HG02798 (cell line): ENCODE data around the gene JADE2.

ENCODE experiments used
- ATAC-seq: cut with Tn5 transposase; IDR thresholded peaks from one replicate; pipeline ENCODE4 v1.9.1; 2021; ENCODE audit warnings: mild to moderate bottlenecking; ENCODE audit not compliant: unreplicated experiment, poor library complexity

JADE2 gene

GRCh38 chr5:134527156-134527960, 1.9 kb downstream of the JADE2 start:
- ATAC-seq = peak; percentile 56

- ATAC-seq = no peak
These were observed 2.5 kb downstream of the JADE2 start for GRCh38 chr5:134527961-134528424.

GRCh38 chr5:134528556-134528955, 3.1 kb downstream of the JADE2 start:
- ATAC-seq = no peak

DNA sequence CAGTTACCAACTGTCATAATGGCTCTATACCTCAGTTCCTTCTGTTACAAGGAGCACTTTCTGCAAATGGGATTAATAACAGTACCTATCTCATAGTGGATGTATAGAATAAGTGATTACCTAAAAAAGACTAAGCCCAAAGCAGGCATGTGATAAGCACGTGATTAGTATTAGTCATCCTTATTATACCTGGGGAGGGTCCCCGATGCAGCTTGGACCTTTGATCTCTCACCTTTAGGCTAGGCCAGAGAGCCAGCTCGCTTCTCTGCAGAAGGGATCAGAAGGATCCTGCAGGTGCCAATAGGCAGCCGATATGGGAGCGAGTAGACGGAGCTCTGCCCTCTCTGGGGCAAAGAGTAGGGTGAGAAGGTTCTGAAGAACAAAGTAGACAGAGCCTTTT, 4.0 kb downstream of the JADE2 start:
- ATAC-seq = no peak

GRCh38 chr5:134530301-134531077, 5.0 kb downstream of the JADE2 start:
- no peak for ATAC-seq

- no peak for ATAC-seq
These were observed 7.8 kb downstream of the JADE2 start for GRCh38 chr5:134533115-134533815.

GRCh38 chr5:134534058-134534725, 8.7 kb downstream of the JADE2 start:
- ATAC-seq = no peak

DNA sequence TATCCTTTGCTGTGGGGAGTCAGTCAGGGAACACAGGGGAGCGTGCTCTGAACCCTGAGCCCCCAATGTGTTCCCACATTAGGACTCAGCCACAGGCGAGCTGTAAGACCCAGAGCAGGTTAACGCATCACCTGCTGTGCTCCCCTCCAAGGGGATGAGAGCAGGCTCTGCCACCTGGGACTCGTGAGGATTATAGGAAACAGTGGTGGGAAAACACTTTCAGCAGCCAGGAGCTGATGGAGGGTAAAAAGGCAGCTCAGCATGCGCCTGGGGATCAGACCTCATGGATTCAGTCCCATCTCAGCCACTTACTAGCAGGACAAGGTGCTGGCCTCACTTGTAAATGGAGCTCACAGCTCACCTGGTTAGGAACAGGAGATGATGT, 9.2 kb downstream of the JADE2 start:
- ATAC-seq = no peak

DNA sequence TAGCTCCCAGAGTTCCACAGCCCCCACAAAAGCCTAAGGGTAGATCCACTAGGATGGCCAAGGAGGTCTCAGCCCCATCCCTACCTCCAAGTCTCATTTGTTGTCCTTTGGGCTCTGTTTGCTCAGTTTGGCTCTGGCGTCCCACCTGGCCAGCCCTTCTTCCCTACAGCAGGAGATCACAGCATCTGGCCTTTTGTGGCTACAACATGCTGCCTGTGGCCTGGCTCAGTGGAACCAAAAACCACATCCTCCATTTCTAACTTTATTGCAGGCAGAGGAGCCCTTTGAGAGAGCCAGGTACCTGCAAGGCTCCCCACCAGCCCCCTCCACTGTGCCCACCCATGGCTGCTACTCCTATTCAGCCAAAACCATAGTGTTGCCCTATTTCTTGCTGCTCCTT, 11.4 kb downstream of the JADE2 start:
- ATAC-seq = no peak

GRCh38 chr5:134537297-134537696, 11.8 kb downstream of the JADE2 start:
- ATAC-seq = no peak

- no peak for ATAC-seq
These were observed 12.8 kb downstream of the JADE2 start for GRCh38 chr5:134538296-134538695.

DNA sequence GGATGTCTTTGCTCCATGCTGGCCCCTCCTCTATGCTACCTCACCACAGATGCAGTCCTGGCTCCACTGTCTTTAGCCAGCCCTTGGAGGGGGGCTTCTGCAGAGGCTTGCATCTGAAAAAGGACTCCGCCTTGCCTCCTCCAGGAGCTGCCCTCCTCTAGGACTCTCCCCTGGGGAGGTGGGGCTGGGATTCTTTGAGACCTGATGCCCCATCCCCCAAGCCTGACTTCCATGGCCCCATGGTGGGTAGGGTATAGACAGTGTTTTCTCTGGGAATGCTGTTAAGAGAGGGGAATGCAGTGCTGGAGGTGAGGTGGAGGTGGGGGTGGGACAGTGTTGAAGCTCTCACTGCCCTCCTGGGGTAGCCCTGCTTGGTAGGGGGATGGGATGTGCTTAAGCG, 14.3 kb downstream of the JADE2 start:
- ATAC-seq = no peak

GRCh38 chr5:134540747-134541733, 15.6 kb downstream of the JADE2 start:
- peak; percentile 34 for ATAC-seq

- no peak for ATAC-seq
These were observed 16.4 kb downstream of the JADE2 start for GRCh38 chr5:134541736-134542376.

DNA sequence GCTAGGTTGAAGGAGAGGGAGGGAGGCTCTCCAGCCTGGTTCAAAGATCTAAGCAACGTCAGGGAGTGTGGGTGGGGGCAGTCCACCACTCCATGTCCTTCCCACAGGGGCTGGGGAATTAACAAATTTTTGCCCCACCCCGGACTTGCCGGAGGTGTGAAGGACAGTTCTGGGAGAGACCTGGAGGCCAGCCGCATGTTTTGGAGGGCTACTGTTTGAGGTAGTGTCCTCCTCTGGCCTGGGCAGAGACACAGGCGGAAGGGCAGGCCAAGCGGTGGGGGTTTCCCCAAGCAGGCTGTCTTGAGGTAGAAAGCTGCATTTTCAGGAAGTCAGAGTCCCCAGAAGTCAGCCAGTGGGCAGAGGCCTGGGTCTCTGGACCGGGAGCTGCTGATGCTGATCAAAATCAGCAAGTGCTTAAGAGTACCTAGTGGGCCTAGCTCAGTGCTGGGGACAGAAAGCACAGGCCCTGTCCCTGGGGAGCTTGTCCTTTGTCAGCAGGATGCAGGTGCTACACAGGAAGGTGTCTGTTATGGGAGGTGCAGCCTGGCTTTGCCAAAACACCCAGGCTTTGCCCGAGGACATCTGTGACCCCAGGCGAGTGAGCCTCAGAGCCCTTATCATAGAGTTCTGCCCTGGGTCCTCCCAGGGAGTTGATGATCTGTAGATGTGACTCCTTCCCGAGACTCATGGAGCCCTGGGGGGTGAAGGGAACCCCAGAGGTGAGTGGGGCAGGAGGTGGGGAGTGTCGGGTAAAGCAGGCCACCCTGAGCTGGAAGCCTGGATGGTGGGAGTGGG, 18.5 kb downstream of the JADE2 start:
- ATAC-seq = peak; percentile 48

GRCh38 chr5:134545070-134545868, 19.8 kb downstream of the JADE2 start:
- ATAC-seq = no peak

- ATAC-seq = no peak
These were observed 21.6 kb downstream of the JADE2 start for GRCh38 chr5:134547066-134547465.
